ENCODE results near the gene ZBTB42. TPM values are rescaled to one million over a fixed set of nuclear protein-coding genes. Genes with fewer than 3 reads are reported as not detected.

Gene ZBTB42
- total and polyA plus RNA-seq, 3 donors from 2014 or later: 6.1 to 8.4 (median 7.1) TPM

GRCh38 chr14:104821229-104821945, 20.5 kb downstream of the ZBTB42 start:
- no peaks in the 10 kb centered on the region for H3K36me3 ChIP-seq (ENCODE audit: low read depth, missing control alignments)
- peak; percentile 7 for DNase-seq
- no peak overlapping the region for H3K27ac ChIP-seq
- H3K27me3 ChIP-seq: no peaks in the 10 kb centered on the region
- WGBS, 2 donors: 85 to 90% methylated on average over 9 to 23 of the region's 23 CpGs
- intact Hi-C loops (cut with DNase I; ENCODE audit: low total_unique reads): no loop called here
- no peak overlapping the region for H3K4me3 ChIP-seq
- peaks cover 6% of the 10 kb centered on the region for H3K4me1 ChIP-seq
- TF ChIP-seq POLR2A (IDR thresholded peaks at IDR 0.05) (no peak), CTCF (IDR thresholded peaks at IDR 0.05) (no peak)
- H3K9me3 ChIP-seq: no peaks in the 10 kb centered on the region

DNA sequence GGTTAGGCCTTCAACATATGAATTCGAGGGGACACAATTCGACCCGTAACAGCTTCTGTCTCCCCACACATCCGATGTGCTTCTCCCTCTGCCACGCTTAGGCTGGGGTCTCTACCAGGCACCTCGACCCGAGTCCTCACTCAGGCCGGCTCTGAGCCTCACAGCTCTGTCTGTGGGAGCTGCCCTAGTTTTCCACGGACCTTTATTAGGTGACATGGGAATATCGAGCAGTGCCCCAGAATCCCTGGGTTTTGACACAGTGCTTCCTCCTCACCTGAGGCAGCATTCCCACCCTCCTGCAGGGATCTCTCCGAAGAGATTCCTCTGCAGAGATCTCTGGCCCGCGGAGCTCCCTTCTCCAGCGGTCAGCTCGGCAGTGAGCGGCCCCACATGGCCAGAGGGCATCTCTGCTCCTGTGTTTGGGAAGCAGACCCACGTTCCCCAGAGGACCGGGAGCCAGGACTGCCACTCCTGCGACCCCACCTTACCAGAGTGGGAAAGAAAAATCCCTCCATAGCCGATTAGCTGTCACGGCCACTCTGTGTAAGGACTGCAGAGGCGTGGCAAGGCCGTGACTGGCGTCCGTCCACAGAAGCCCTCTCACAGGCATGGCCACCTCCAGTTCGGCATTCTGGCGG, 21.2 kb downstream of the ZBTB42 start:
- Histone ChIP-seq H3K4me1 (peaks cover 7% of the 10 kb centered on the region), H3K36me3 (ENCODE audit: low read depth, missing control alignments) (no peaks in the 10 kb centered on the region), H3K27ac (no peak overlapping the region), H3K4me3 (no peak overlapping the region), H3K9me3 (no peaks in the 10 kb centered on the region), H3K27me3 (no peaks in the 10 kb centered on the region)
- intact Hi-C loops (cut with DNase I; ENCODE audit: low total_unique reads): no loop called here
- TF ChIP-seq CTCF (IDR thresholded peaks at IDR 0.05) (no peak), POLR2A (IDR thresholded peaks at IDR 0.05) (no peak)
- DNase-seq: no peak
- 88 to 93% methylated on average over 10 to 27 of the region's 27 CpGs for WGBS, 2 donors

- H3K9me3 ChIP-seq: no peaks in the 10 kb centered on the region
- no peak for TF ChIP-seq CTCF (IDR thresholded peaks at IDR 0.05)
- no peak for TF ChIP-seq POLR2A (IDR thresholded peaks at IDR 0.05)
- H3K27ac ChIP-seq: no peak overlapping the region
- H3K27me3 ChIP-seq: no peaks in the 10 kb centered on the region
- H3K4me1 ChIP-seq: peaks cover 15% of the 10 kb centered on the region
- intact Hi-C loops (cut with DNase I; ENCODE audit: low total_unique reads): no loop called here
- H3K36me3 ChIP-seq (ENCODE audit: low read depth, missing control alignments): no peaks in the 10 kb centered on the region
- no peak overlapping the region for H3K4me3 ChIP-seq
- peak; percentile 11 for DNase-seq
- whole genome bisulfite sequencing, 2 donors: 83 to 86% methylated on average over 19 to 22 of the region's 22 CpGs
These were observed 22.1 kb downstream of the ZBTB42 start for GRCh38 chr14:104822821-104823615.

DNA sequence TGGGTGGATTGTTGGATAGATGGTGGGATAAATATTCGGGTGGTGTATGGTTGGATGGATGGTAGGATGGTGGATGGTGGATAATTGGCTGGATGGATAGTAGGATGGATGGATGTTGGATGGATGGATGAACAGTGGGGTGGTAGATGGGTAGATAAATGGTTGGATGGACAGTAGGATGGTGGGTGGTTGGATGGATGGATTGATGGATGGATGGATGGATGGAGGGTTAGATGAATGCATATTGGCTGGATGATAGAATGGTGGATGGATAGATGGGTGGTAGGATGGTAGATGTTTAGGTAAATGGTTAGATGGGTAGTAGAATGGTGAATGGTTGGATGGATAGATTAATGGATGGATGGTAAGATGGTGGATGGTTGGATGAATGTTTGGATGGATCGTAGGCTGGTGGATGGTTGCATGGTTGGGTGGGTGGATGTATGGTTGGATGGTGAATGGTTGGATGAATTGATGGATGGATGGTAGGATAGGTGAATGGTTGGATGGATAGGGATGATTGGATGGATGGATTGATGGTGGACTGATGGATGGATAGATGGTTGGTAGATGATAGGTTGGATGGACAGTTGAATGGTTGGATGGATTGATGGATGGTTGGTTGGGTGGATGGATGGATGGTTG, 23.6 kb downstream of the ZBTB42 start:
- 88 to 97% methylated on average over 2 of the region's 2 CpGs for WGBS, 2 donors

More for the DNA sequence above, 23.6 kb downstream of the ZBTB42 start:
- H3K9me3 ChIP-seq: no peaks in the 10 kb centered on the region
- H3K27me3 ChIP-seq: no peaks in the 10 kb centered on the region
- intact Hi-C loops (cut with DNase I; ENCODE audit: low total_unique reads): no loop called here
- DNase-seq: no peak
- TF ChIP-seq POLR2A (IDR thresholded peaks at IDR 0.05): no peak
- no peak for TF ChIP-seq CTCF (IDR thresholded peaks at IDR 0.05)
- peaks cover 15% of the 10 kb centered on the region for H3K4me1 ChIP-seq
- no peak overlapping the region for H3K27ac ChIP-seq
- H3K4me3 ChIP-seq: no peak overlapping the region
- no peaks in the 10 kb centered on the region for H3K36me3 ChIP-seq (ENCODE audit: low read depth, missing control alignments)
